ENCODE results near the gene ABCA4. TPM values are rescaled to one million over a fixed set of nuclear protein-coding genes. Genes with fewer than 3 reads are reported as not detected.
A peak's percentile ranks its signal among the peaks of the same experiment; 100 is the strongest.

Gene ABCA4
- total and polyA plus RNA-seq, 2 donors (not counting 3 experiments of a cell fraction or from before 2014, with no cell fraction given) = 2.3 to 4.9 TPM

DNA sequence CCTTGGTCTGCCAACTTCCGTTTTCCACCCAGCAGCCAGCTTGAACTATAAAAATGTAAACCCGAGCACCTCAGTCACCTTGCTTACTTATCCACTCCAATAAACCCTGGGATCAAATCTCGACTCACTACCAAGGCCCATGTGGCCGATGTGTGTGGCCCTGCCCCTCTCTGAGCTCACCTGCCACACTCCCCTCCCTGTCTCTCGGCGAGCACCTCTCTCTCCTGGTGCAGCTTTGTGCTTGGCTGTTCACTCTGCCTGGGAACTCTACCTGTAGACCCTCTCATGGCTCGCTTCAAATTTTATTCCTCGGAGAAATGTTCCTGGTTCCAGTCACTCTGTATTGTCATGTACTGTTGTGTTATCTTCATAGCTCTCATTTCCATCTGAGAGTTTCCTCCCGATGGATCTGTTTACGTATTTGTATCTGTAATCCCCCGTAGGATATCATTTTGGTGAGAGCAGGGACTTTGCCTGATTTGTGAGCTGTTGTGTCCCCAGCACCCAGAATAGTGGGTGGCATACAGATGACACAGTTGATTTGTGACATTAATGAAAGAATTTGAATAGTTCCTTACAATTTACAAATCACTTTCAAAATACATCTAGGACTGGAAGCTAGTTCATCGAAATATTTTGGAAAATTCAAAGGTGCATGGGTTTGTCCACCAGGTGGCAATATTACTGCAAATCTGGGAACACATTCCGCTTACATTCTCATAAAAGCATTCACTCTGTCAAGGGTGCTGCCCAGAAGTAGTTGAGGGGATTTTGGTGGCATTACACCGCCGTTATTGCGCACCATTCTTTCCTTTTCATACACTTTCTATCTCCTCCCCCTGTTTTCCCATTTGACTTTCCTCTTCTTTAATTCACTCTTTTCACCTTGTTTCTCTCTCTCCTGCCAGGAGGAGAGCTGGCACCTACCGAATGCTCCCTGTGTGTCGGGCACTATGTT, 95.3 kb downstream of the ABCA4 start:
- Histone ChIP-seq H3K79me2 (ENCODE audit: control insufficient read depth, insufficient read depth, low read length) (no peaks in the 10 kb centered on the region), H3K9me3 (replicated peaks; ENCODE audit: control insufficient read depth, insufficient read depth, low read length) (no peaks in the 10 kb centered on the region), H3K4me3 (replicated peaks in 1 of 3; ENCODE audit: insufficient read depth in 1 of 3, low read depth in 1 of 3, low read length in 3 of 3) (no peak overlapping the region), H2AFZ (ENCODE audit: low read depth, low read length) (peak overlapping the region; percentile 33), H3K4me2 (ENCODE audit: insufficient read depth, low read length) (no peak overlapping the region), H3K27me3 (ENCODE audit: control insufficient read depth in 2 of 2, insufficient read depth in 2 of 2, low read length in 2 of 2) (no peaks in the 10 kb centered on the region), H3K4me1 (ENCODE audit: control insufficient read depth, extremely low read depth, insufficient read depth, low read length) (peaks cover 25% of the 10 kb centered on the region), H3K36me3 (ENCODE audit: control insufficient read depth in 2 of 2, extremely low read depth in 1 of 2, insufficient read depth in 2 of 2, low read length in 2 of 2) (no peaks in the 10 kb centered on the region), H3K27ac (ENCODE audit: insufficient read depth, low read depth, low read length) (no peak overlapping the region), H3K9me1 (replicated peaks; ENCODE audit: control insufficient read depth, extremely low read depth, insufficient read depth, low read length) (no peaks in the 10 kb centered on the region), H3K9ac (replicated peaks; ENCODE audit: extremely low read depth, insufficient read depth, low read length) (peak overlapping the region; percentile 25), H4K20me1 (replicated peaks; ENCODE audit: control insufficient read depth, extremely low read depth, insufficient read depth, low read length) (no peaks in the 10 kb centered on the region)
- FAIRE-seq (peak; percentile 93), DNase-seq (ENCODE audit: low read depth, low spot score) (peak; percentile 83)
- dilution Hi-C loops (cut with MboI; ENCODE audit: extremely low pct_ligation_motif_present, low sequenced_read_pairs) (no loop called here), intact Hi-C loops (cut with micrococcal nuclease) (loop anchor here (1.0 to 2.0 kb wide), 6 partner anchors 13 to 437 kb away; partner anchors contain the start of gene ARHGAP29)
- CTCF ChIA-PET = interaction anchor here (0.6 to 32.6 kb wide), 39 partner anchors 9 to 721 kb away, joined by 3 to 1439 read pairs (median 4); partner anchors contain the start of gene ARHGAP29
- TF ChIP-seq POLR2AphosphoS5 (IDR thresholded peaks at IDR 0.05; ENCODE audit: insufficient read depth, low read depth, low read length) = no peak
- TF ChIP-seq CTCF (IDR thresholded peaks at IDR 0.05; ENCODE audit: extremely low read depth in 1 of 2, insufficient read depth in 1 of 2, low read depth in 1 of 2, low read length in 2 of 2) = peak; percentile 53 to 73
- POLR2A ChIA-PET = interaction anchor here (1.0 to 1.4 kb wide), 2 partner anchors 13 to 311 kb away, joined by 3 to 4 read pairs; no protein-coding TSS in a partner anchor
- BruUV-seq (replicated peaks) = no TSS peak

Measured in endothelial cell of umbilical vein (primary cell).